ENCODE measurements around the gene ARMH4.
A peak's percentile ranks its signal among the peaks of the same experiment; 100 is the strongest.
"Not testable (repeated sequence)": the region's sequence is repeated elsewhere in the genome, so short reads cannot be mapped to it uniquely, and the experiment has no call there.

The ARMH4 gene

DNA sequence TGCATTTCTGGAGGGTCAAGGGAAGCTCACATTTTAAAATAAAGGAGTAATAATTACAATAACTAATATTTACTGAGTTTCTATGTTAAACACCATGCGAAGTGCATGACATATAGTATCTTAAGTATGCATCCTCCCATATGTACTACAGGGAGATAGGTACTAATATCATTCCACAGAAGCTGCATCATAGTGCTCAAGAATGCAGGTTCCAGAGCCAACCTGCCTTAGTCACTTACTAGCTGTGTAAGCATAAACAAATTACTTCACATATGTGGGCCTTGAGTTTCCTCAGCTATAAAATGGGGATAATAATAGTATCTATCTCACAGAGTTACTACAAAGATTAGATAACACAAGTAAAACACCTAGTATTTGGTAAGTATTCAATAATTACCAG is 18.3 kb downstream of the ARMH4 start:
- TF ChIP-seq, protein P1, sequence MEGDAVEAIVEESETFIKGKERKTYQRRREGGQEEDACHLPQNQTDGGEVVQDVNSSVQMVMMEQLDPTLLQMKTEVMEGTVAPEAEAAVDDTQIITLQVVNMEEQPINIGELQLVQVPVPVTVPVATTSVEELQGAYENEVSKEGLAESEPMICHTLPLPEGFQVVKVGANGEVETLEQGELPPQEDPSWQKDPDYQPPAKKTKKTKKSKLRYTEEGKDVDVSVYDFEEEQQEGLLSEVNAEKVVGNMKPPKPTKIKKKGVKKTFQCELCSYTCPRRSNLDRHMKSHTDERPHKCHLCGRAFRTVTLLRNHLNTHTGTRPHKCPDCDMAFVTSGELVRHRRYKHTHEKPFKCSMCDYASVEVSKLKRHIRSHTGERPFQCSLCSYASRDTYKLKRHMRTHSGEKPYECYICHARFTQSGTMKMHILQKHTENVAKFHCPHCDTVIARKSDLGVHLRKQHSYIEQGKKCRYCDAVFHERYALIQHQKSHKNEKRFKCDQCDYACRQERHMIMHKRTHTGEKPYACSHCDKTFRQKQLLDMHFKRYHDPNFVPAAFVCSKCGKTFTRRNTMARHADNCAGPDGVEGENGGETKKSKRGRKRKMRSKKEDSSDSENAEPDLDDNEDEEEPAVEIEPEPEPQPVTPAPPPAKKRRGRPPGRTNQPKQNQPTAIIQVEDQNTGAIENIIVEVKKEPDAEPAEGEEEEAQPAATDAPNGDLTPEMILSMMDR (IDR thresholded peaks at IDR 0.05; ENCODE audit: low read depth, low read length) = no peak
- H3K4me3 ChIP-seq (replicated peaks in 1 of 2; ENCODE audit: low read depth in 2 of 2, low read length in 2 of 2) = no peak overlapping the region
- peak; percentile 36 to 85 for DNase-seq (ENCODE audit: low read depth in 2 of 2)

DNA sequence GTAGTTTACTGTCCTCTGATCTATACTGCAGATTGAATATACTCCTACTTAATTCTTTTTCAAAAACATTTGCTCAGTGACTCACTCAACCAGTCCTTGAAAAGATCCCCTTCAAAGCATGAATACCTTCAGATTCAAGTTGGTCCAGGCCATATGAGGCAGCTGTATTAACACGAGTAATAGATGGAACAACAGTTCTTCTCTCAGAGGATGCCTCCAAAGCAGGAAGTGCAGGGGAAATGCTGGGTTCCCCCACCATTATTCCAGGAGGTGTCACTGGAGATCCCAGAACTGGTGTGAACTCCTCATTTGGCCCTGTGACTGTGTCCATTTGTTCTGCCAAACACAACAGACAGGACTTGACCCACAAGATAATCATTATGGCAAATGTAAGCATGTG is 20.6 kb downstream of the ARMH4 start:
- no peak overlapping the region for H3K4me3 ChIP-seq (replicated peaks in 1 of 2; ENCODE audit: low read depth in 2 of 2, low read length in 2 of 2)
- peak; percentile 10 to 29 for DNase-seq (ENCODE audit: low read depth in 2 of 2)
- TF ChIP-seq, protein P1 (IDR thresholded peaks at IDR 0.05; ENCODE audit: low read depth, low read length) = no peak

DNA sequence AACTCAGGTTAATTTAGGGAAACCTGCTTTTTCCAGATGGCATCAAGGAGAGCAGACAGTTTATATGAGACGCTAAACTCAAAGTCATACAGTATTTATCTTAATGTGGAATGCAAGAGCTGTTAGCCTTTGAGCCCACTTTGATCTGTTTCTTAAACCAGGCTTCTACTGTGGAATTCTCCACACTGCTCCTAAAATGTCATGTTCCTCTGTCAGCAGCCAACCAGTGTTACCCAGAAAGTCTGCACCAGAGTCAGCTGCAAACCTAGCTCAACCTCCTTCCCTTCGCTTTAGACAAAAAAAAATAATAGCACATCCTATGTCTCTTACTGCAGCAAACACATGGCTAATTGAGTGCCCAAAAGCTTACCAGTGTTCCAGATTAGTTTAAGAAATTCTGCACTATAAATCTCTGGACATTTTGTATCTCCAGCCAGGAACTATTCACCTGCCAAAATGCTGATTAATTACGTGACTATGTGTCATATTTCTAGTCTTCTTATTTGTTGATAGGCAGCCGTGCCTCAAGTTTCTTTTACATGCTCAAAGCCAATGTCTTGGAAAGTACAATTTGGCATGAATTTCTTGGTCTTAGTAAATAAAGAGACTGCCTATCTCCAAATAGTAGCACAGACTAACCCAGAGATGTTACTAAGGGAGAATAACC is 21.8 kb downstream of the ARMH4 start:
- TF ChIP-seq, protein P1 (IDR thresholded peaks at IDR 0.05; ENCODE audit: low read depth, low read length) = no peak
- no peak for DNase-seq (ENCODE audit: low read depth in 2 of 2)
- H3K4me3 ChIP-seq (replicated peaks in 1 of 2; ENCODE audit: low read depth in 2 of 2, low read length in 2 of 2) = no peak overlapping the region

DNA sequence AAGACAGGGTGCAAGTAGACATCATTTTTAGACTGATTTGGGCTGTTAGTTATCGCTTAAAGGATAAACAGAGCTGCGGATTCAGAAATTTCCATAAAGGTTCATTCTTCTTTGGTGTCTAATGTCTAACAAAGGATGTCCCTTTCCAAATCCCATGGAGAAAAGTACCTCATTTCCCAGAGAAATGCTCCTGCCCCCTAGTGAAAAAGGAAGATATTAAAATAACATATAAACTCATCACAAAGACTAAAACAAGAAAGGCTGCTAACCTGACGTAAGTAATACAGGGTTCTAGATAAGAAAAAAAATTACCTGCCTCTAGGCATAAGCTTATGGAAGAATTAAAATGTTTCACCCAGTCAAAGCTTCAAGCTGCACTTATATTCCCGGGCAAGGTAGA is 22.8 kb downstream of the ARMH4 start:
- TF ChIP-seq, protein P1 (IDR thresholded peaks at IDR 0.05; ENCODE audit: low read depth, low read length) = peak; percentile 23
- no peak for DNase-seq (ENCODE audit: low read depth in 2 of 2)

DNA sequence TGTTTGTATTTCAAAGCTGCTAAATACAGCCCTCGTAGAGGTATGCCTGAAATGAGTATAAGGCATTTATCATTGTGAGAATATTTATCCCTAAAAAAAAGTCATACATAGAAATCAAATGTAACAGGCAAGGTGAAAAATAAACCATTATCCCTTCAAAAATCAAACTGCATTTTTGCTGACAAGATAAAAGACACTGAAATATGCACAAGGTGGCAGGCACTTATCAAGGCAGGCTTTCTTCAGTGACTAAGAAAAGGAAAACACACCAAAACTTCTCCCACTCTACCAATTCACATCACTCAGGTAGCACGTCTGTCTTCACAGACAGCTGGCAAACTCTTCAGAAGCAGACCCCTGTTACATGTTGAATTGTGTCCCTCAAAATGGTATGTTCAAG is 23.6 kb downstream of the ARMH4 start:
- no peak overlapping the region for H3K4me3 ChIP-seq (replicated peaks in 1 of 2; ENCODE audit: low read depth in 2 of 2, low read length in 2 of 2)
- TF ChIP-seq, protein P1 (IDR thresholded peaks at IDR 0.05; ENCODE audit: low read depth, low read length) = no peak
- no peak for DNase-seq (ENCODE audit: low read depth in 2 of 2)

More for the DNA sequence above, 22.8 kb downstream of the ARMH4 start:
- H3K4me3 ChIP-seq (replicated peaks in 1 of 2; ENCODE audit: low read depth in 2 of 2, low read length in 2 of 2) = no peak overlapping the region

DNA sequence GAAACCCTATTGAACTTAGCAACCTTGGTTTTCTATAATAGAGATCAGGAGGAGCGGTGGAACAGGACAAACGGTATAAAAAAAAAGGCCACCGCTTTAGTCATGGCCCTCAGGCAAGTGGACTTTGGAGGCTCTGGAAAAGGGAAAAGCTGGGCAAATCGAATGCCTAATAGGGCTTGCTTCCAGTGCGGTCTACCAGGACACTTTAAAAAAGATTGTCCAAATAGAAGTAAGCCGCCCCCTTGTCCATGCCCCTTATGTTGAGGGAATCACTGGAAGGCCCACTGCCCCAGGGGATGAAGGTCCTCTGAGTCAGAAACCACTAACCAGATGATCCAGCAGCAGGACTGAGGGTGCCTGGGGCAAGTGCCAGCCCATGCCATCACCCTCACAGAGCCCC is 29.5 kb downstream of the ARMH4 start:
- H3K4me3 ChIP-seq (replicated peaks in 1 of 2; ENCODE audit: low read depth in 2 of 2, low read length in 2 of 2); DNase-seq (ENCODE audit: low read depth in 2 of 2): not testable (repeated sequence)

DNA sequence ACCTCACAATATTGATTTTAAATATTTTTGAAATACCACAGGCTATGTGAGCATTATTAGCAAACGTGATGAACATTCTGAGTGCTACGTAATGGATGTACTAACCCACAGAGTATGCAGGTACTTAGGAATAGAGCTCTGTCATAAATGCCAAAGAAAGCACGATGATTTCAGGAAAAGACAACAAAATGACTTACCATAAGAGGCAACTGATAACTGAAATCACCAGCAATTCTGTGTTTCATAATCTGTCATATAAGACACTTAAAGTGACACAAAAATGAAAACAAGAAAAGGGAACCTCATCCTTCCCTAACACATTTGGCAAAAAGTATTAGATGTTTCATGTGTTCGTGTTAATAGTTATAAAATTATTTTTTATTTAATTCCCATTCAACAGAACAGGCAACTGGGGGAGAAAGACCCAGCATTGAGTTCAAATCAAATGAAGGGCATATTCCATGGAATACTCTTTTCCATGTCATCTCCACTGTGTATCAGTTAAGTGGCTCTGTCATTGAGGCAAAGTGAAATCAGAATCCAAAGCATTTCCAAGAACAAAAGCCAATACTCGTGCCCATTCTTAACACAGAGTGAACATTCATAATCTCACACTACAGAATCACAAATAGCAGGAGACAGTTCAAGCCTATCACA is 30.4 kb downstream of the ARMH4 start:
- TF ChIP-seq, protein P1 (IDR thresholded peaks at IDR 0.05; ENCODE audit: low read depth, low read length) = no peak
- no peak for DNase-seq (ENCODE audit: low read depth in 2 of 2)
- H3K4me3 ChIP-seq (replicated peaks in 1 of 2; ENCODE audit: low read depth in 2 of 2, low read length in 2 of 2) = no peak overlapping the region
